Tongue (tissue), 2 donors: ENCODE data around the gene BMERB1. TPM values are rescaled to one million over a fixed set of nuclear protein-coding genes. Genes with fewer than 3 reads are reported as not detected.

Experiments
- DNase-seq: peaks from one replicate; pipeline ENCODE4 v3.0.0-alpha.2; 2015
- total RNA-seq: library from RNA; depleted of rRNA; stranded (reverse); fragments of >200 nt; gene quantifications from one replicate; pipeline ENCODE4 v1.2.3, GENCODE V29; 2014

Gene BMERB1
- total RNA-seq, 1 donor from 2014 or later: 31.4 TPM

DNA sequence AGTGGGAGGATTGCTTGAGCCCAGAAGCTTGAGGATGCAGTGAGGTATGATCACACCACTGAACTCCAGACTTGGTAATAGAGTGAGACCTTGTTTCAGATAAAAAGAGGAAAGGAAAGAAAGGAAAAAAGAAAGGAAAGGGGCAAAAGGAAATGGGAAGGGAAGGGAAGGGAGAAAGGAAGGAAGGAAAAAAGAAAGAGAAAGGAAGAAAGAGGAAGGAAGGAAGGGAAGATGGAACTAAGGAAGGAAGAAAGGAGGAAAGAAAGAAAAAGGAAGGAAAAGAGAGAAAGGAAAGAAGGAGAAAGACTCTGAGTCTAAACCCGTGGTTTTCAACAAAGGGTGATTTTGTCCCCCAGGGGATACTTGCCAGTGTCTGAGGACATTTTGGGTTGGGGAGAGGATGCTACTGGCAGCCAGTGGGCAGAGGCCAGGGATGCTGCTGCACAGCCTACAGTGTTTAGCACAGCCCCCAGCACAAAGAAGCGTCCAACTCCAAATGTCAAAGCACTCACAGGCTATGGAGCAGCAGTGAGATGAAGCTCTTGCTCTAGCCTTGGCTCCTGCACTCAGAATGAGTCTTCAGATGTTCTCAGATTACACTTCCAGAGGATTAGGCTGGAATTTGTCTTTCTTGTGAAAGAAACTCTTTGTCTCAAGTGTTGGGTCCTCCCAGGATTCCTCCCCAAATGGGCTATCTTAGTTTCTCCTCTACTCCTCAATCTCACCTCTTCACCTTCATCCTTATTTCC is 64.2 kb downstream of the BMERB1 start:
- no peak for DNase-seq

DNA sequence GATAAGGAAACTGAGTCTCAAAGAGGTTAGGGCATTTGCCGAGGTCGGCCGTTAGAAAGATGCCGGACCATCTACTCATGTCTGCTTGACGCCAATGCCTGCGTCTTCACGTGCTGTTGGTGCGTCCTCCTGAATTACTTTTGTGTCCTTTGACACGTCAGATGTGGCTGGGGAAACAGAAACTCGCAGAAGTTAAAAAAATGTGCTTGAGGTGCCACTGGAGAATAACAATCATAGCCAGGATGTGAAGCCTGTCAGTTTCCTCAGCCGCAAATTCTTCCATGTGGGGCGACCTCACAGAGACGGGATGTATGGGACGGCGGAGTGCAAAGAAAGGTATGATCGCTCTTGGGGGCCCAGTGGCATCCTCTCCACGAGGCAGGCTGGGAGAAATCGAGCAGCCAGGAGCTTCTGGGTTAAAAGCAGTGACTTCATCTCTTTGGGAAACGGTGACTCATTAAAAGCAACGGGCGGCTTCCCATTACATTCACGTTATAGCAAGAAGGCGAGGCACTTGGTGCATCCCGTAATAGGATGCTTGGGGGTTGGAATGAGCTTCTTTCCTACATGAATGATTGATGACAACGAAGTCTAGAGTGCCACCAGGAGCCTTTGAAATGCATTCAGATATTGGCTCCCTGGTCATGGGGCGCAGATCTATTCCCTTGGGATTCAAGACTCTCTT is 67.8 kb downstream of the BMERB1 start:
- DNase-seq: peak; percentile 52

DNA sequence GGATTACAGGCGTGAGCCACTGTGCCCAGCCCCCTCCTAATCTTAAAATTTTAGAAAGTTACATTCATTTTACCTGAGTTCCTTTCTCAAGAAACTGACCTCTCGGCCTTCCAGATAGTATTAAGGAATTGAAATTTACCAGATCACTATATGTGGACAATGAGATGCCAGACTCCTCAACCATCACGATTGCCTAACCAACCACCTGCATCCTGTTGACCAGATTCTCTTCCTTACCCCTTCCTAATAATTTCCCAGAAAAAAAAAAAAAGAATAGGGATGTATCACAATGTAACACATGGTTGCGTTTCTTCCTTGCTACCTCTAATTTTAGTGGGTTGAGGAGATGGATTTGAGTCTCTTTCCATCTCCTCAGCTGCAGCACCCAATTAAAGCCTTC is 72.1 kb downstream of the BMERB1 start:
- no peak for DNase-seq

DNA sequence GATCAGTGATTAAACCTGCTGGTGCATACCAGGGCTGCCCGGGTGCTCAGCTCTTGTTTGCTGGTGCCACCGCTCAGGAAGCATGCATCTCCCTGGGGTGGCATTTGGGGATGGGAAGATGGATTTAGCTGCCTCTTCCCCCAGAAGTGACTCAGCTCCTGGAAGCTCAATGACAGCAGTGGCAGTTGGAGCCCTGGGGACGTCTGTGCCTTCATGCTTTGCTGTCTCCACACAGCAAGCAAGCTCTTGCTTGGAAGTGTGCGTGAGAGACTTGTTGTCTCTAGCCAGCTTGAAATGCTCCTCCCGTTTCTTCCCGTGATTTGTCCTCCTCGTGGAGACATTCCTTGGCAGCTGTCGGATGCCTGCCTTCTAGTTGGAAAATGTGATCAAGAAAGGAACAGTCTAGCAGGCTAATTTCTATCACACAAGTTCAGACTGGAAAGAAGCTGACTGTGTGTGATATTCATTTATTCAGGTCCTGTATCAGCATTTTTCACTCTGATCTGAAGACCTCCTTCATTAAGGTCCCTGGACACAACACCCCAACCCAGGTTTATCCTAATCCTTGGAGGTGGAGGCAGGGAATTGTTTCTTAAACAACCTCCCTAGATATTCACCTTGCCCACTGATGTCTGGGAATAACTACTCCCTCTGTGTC is 73.0 kb downstream of the BMERB1 start:
- DNase-seq: peak; percentile 56

DNA sequence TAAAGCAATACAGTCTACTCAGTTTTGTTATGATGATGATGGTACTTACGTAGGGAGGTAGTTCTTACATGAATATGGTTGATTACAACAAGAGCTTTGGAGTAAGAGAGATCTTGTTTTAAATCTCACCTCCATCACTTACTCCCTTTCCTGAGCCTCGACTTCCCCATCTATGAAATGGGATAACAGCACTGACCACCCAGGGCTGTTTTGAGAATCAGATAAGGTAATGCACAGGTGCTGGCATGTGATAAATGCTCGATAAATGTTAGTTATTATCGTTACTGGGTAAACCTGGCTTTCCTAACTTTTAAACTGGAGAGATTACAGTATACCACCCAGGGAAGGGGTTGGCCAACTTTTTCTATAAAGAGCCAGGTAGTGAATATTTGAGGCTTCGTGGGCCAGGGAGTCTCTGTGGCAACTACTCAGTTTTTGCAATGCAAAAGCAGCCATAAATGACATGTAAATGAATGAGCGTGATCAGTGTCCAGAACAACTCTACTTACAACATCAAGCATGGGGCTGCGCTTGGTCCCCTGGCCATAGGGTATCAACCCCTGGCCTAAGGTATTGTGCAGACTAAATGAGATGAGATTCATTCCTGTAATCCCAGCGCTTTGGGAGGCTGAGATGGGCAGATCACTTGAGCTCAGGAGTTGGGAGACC is 73.7 kb downstream of the BMERB1 start:
- no peak for DNase-seq

DNA sequence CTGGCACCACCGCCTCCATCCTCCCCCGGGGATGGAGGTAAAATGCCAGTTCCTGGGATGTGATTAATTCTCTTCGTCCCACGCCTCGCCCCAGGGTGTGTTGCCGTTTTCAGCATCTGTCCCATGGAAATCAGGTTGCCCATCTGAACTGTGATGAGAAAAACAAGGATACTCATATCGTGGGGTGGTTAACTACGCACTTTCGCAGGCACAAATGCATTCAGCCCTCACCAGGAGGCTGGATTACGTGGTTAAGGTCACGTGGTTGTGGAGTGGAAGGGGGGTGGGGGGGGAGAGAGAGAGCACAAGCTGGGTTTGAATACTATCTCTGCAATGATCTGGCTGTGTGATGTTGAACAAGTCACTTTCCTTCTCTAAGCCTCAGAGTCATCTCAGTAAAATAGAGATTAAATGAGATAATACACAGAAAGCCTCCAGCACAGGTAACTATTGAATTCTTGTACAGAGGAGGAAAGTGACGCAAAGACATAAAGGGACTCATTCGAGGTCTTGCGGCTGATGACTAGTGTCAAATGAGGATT is 74.7 kb downstream of the BMERB1 start:
- DNase-seq: no peak

DNA sequence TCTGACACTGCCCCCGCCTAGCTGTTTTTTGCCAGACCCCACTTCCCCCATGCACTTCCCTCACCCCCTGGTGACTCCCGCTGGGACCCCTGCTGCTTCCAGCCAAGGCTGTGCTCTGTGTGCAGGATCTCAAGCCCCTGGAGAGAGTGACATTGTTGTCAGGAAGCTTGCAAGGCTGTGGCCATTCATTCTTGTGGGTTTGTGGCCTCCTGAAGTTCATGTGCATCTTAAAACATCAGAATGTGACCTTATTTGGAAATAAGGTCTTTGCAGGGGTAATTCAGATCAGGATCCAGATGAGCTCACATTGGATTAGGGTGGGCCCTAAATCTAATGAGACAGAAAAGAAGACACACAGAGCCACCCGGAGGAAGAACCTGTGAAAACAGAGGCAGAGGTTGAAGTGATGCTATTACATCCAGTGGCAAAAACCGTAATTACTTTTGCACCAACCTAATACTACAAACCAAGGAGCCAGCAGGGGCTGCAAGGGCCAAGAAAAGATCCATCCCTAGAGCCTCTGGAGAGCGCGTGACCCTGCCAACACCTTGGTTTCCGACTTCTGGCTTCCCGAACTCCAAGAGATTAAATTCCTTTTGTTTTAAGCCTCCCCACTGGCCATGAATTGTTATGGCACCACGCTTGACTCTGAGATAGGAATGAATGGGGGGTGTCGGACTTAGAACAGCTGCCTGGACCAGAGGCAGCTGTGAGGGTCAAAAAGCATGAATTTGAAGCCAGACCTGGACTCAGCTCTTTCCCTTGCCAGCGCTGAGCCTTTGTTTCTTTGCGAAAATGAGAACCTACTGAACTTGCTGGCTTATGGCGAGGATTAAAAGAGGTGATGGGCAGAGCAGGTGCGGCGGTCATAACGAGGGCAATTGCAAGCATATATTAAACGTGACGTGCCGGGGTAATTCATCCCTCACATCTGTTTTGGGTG is 75.5 kb downstream of the BMERB1 start:
- peak; percentile 94 for DNase-seq

DNA sequence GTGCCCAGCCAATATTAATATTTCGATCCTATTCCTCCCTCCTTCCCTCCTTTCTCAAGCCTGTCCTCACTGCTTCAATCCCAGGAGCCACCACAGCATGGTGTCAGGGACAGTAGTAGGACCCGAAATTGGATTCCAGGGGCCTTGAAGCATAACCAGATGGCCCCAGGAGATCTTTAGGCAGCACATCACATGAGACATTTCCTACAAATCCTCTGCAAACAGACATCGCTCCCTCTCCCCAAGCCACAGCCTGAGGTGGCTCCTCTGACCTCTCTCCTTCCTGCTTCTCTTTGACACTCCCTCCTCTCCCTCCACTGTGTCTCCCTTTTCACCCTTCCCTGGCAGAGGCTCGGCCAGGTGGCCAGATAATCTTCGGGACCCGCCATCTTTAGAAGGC is 76.6 kb downstream of the BMERB1 start:
- DNase-seq: no peak

DNA sequence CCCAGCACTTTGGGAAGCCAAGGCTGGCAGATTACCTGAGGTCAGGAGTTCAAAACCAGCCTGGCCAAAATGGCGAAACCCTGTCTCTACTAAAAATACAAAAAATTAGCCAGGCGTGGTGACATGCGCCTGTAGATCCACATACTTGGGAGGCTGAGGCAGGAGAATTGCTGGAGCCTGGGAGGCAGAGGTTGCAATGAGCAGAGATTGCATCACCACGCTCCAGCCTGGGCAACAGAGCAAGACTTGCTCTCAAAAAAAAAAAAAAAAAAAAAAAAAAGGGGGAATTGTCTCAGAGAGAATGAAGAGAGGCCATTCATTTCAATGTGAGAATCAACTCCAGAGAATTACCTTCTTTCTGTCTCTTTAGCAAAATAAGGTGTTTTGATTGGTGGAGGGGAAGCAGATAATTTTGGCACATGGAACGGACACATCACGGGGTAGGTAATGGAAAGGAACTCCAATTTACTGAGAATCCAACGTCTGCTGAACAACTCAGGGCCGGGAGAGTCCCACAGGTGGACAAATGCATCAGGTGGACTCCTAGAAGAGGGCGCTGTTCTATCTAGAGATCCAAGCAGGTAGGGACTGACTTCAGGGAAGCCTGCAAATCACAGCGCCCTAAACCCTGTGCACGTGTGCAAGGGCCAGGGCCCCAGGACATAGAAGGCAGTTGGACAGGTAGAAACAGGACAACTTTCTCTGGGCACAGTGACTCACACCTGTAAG is 77.5 kb downstream of the BMERB1 start:
- no peak for DNase-seq

DNA sequence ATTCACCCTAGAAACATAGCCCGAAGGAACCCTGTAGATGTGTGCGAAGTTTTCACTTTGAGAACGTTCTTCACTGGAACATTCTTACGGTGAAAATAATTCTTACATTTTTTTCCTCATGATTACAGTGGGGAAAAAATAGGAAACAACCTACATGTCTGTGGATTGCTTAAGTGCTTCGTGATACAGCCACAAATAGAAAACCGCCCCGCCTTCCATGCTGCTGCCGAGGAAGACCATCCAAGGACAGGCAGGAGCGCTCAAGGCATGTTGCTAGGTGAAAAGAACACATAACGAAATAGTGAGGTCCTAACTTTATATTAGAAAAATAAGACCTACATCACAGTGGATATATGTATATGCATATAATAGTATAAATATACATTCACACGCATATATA is 78.8 kb downstream of the BMERB1 start:
- no peak for DNase-seq

DNA sequence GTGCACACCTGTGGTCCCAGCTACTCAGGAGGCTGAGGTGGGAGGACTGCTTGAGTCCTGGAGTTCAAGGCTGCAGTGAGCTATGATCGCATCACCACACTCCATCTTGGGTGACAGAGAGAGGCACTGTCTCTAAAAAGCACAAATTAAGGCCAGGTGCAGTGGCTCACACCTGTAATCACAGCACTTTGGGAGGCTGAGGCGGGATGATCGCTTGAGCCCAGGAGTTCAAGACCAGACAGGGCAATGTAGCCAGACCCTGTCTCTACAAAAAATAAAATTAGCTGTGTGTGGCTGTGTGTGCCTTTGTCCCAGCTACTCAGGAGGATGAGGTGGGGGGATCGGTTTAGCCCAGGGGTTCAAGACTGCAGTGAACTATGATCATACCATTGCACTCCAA is 81.6 kb downstream of the BMERB1 start:
- DNase-seq: no peak

DNA sequence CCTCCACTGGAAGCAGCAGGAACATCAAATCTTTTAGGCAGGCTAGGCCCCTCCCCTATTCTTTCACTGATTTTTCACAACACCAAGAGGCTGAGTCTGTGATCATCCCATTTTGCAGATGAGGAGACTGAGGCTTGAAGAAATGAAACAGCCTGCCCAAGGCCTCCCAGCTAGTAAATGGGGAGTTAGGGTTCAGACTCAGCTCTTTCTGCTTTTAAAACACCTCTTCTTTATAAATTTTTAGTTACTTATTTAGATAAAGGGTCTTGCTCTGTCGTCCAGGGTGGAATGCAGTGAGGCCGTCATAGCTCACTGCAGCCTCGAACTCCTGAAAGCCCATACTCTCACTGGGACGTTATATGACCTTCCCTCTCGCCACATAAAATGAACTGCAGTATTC is 82.2 kb downstream of the BMERB1 start:
- no peak for DNase-seq

DNA sequence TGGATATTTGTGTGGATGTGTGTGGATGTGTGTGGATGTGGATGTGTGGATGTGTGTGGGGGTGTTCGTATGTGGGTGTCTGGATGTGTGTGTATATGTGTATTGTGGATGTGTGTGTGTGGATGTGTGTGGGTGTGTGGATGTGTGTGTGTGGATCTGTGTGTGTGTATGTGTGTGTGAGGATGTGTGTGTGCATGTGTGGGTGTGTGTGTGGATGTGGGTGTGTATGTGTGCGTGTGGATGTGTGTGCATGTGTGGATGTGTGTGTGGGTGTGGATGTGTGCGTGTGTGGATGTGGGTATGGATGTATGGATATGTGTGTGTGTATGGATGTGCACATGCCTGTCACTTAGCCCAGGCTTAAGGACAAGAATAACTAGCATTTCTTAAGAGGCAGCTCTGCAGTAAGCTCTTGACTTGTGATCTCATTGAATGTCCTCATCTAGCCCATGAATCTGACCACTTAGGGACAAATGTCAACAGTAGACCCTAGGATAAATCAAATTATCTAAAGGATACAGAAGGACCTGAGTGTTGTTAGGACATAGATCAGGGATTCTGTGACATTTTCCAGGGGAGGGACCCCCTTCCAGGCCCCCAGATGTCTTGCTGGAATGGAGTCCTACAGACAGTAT is 83.5 kb downstream of the BMERB1 start:
- DNase-seq: no peak

DNA sequence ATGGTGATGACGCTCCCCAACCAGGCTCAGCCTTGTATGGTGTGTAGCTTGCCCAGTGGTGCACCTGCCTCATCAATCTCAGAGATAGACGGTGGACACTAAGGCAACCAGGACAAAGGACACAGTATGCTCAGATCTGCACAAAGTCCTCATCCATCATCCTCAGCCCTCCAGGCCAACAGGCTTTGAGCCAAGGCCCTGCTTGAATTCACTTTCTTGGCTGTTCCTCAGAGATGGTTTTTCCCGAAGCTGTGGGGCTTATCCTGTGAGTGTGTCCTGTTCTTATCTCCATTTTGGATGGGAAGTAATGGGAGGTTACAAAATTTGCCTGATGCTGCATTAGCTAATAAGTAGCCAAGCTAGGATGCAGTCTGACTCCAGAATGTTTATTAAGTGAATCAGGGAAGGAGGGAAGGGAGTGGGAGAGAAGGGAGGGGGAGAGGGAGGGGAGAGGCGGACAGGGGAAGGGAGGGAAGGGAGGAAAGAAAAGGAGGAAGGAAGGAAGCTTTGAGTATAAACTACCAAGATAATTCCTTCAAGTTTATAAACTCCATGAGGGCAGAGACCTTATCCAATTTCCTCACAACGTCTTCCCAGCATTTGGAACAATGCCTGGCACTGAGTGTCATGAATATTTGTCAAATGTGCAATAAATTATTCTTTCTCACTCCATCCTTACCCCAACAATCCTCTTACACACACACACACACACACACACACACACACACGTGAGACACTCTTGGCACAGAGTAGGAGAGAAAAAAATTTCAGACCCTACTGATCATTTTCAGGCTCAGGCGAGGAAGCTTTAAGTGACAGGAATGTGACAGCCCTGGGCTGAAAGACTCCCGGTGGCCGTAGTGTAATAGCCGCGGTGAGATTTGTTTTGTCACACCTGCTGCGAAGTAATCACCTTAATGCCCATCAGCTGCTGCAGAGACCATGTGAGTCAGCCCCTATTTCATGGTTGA is 84.3 kb downstream of the BMERB1 start:
- DNase-seq: peak; percentile 92

DNA sequence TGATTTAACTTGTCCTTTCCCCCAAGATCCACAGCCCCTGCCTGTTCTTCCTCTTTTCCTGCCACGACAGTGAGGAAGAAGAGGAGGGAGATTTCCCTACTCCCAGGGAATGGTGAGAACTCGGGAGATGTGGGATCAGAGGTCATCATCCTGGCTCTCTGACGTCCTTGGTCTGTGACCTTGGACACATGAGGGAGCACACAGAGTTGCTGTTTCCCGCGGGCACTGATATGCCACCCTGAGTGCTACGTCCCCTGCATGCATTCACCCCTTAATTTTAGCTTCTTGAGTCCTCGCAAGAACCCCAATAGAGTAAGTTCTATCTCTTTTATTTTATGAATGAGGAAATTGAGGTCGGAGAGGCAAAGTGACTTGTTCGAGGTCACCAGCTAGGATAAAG is 85.4 kb downstream of the BMERB1 start:
- no peak for DNase-seq

DNA sequence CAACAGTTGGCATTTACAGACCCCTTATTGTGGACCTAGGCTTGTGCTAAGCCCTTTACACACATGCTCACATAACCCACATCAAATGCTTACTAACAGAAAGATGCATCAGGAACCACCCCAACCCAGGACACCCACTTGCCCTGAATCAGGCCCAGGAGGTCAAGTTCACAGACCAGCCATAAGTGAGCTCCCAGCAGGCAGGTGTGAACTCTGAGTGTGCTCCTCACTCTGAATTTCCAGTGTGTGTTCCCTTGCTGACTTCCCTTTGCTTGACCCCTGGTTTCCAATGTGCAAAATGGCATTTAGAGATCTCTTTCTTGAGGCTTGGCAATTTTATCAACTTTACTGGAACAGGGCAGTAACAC is 87.0 kb downstream of the BMERB1 start:
- no peak for DNase-seq

DNA sequence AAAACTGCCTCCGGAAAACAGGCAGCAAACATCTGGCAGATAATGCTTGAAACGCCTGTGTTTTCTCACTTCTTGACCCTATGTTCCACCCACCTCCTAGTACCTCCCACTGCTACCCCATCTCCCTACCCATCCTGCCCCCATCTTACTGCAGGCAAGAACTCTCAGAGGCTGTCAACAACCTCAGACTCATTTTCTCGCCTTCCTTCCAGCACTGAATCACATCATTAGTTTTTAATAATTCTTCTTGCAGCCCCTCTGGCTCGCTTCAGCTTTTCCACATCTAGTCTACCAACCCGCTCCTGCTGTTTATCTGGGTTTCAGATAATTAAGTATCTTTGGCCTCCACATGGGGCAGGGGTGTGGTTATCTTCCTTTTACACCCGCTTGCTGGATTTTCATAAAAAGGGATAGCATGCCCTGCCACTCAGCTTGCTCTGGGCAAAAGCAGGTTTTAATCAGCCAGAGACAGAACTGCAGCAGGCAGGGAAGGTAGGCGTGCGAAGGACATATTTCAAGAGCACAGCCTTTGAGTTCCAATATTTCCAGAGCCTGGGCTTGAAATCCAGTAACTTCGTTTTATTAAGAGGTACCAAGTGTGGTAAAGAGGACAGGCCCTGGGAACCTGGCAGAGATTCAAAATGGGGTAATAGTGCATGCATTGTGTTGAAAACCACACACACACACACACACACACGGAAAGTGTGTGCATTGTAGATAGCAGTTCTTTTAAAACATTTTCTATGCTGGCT is 87.5 kb downstream of the BMERB1 start:
- peak; percentile 48 for DNase-seq

DNA sequence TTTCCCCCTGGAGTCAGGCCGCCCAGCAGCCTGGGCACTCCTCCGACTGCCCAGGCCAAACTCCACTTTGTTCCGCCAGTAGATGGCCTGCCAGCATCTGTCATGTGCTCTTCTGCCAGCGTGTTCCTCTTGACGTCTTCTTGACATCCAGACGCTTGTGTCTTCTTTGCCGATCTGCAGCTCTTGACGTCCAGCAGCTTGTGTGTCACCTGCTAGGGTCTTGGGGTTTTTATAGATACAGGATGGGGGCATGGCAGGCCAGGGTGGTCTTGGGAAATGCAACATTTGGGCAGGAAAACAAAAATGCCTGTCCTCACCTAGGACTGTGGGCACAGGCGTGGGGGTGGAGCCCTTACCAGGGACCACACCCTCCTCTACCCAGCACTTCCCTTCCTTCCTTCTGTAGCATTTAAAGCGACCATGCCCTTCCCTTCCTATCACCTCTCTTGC is 88.7 kb downstream of the BMERB1 start:
- peak; percentile 66 for DNase-seq
